Measurements from ENCODE around the gene STPG2.

GRCh38 chr4:98162696-98163095, 19.4 kb upstream of the STPG2 start:
- TF ChIP-seq CTCF (IDR thresholded peaks at IDR 0.05) (no peak), POLR2A (IDR thresholded peaks at IDR 0.05) (no peak)
